HEK293T (cell line): ENCODE data around the gene MAPK8IP3.

ENCODE experiments used
- ARNT ChIP-seq: fragments of 450-650 bp; IDR thresholded peaks from 2 replicates; pipeline ENCODE4 v1.6.1; 2017; ENCODE audit warnings: mild to moderate bottlenecking
- BHLHE40 ChIP-seq: fragments of 450-650 bp; IDR thresholded peaks from 2 replicates; pipeline ENCODE4 v1.6.1; 2016; ENCODE audit warnings: mild to moderate bottlenecking, moderate library complexity, borderline replicate concordance
- ELF4 ChIP-seq: fragments of 450-650 bp; IDR thresholded peaks from 2 replicates; pipeline ENCODE4 v1.6.1; 2017; ENCODE audit warnings: antibody characterized with exemption
- FOXA1 ChIP-seq: fragments of 450-650 bp; IDR thresholded peaks from 2 replicates; pipeline ENCODE4 v1.6.1; 2016; ENCODE audit warnings: mild to moderate bottlenecking
- FOXK2 ChIP-seq: fragments of 450-650 bp; IDR thresholded peaks from 2 replicates; pipeline ENCODE4 v1.6.1; 2016; ENCODE audit warnings: mild to moderate bottlenecking
- FOXM1 ChIP-seq: fragments of 450-650 bp; IDR thresholded peaks from 2 replicates; pipeline ENCODE4 v1.6.1; 2017; ENCODE audit warnings: mild to moderate bottlenecking, borderline replicate concordance
- HDGF ChIP-seq: fragments of 450-650 bp; IDR thresholded peaks from 2 replicates; pipeline ENCODE4 v1.6.1; 2017; ENCODE audit warnings: antibody characterized with exemption, borderline replicate concordance
- L3MBTL2 ChIP-seq: fragments of 450-650 bp; conservative IDR thresholded peaks from 2 replicates; pipeline ENCODE4 v1.6.1; 2016; ENCODE audit warnings: mild to moderate bottlenecking
- LEF1 ChIP-seq: fragments of 450-650 bp; IDR thresholded peaks from 2 replicates; pipeline ENCODE4 v1.6.1; 2017; ENCODE audit warnings: mild to moderate bottlenecking, borderline replicate concordance
- NFRKB ChIP-seq: fragments of 450-650 bp; IDR thresholded peaks from 2 replicates; pipeline ENCODE4 v1.6.1; 2016; ENCODE audit warnings: mild to moderate bottlenecking, moderate library complexity
- SP1 ChIP-seq: fragments of 450-650 bp; IDR thresholded peaks from 2 replicates; pipeline ENCODE4 v1.6.1; 2017
- TARDBP ChIP-seq: fragments of 450-650 bp; IDR thresholded peaks from 2 replicates; pipeline ENCODE4 v1.6.1; 2016
- ZNF384 ChIP-seq: fragments of 450-650 bp; IDR thresholded peaks from 2 replicates; pipeline ENCODE4 v1.6.1; 2016
- TF ChIP-seq, protein P1 (sequence below): fragments of 450-650 bp; IDR thresholded peaks from 2 replicates; pipeline ENCODE4 v1.6.1; 2016

DNA sequence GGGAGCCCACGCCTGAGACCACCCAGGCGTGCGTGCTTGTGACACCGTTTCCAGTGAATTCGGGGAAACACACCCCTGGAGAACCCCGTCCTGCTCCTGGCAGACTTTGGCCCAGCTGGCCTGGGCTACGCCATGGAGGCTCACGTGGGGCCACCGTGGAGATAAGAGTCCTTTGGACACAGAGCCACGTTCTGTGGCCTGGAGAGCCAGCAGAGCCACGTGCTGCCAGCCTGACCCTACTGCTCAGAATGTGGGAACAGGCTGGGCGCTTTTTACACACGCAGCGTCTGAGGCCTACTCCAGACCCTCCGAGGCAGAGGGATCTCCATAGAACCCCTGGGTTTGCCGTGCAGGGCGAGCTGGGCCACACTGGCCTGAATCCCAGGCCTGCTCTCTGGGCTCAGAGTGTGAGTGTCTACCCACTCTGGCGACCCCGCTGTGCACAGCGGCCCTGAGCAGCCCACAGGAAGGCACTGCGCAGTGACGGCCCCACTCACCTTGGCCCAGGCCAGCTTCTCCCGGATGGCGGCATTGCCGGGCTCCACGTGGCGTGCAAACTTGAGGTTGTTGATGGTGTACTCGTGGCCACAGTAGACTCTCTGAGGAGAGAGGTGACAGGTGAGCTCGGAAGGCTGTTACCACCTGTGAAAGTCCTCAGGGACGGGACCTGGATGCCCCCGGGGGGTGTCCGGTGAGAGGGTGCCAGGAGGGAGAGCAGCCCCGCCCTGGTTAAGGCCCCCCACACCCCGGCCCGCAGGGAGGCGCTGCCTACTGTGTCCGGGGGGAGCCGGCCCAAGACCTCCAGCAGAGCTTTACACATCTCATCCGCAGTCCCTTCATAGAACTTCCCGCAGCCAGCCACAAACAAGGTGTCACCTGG lies 110.6 kb downstream of the MAPK8IP3 start:
- TF ChIP-seq ZNF384 (no peak), ARNT (no peak), BHLHE40 (no peak), HDGF (no peak), FOXK2 (no peak), ELF4 (no peak), FOXA1 (no peak), SP1 (no peak), L3MBTL2 (no peak), TARDBP (no peak), FOXM1 (no peak), LEF1 (no peak), NFRKB (no peak)
- TF ChIP-seq, protein P1, sequence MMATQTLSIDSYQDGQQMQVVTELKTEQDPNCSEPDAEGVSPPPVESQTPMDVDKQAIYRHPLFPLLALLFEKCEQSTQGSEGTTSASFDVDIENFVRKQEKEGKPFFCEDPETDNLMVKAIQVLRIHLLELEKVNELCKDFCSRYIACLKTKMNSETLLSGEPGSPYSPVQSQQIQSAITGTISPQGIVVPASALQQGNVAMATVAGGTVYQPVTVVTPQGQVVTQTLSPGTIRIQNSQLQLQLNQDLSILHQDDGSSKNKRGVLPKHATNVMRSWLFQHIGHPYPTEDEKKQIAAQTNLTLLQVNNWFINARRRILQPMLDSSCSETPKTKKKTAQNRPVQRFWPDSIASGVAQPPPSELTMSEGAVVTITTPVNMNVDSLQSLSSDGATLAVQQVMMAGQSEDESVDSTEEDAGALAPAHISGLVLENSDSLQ: no peak
